Neural cell (in vitro differentiated cells): ENCODE measurements around the gene MOB3B. TPM values are rescaled to one million over a fixed set of nuclear protein-coding genes. Genes with fewer than 3 reads are reported as not detected.

ENCODE experiments used
- H2AFZ ChIP-seq: fragments of 200-600, 300-800 bp; sonication (generic), shearing (Covaris generic); 2 replicates; pipeline ENCODE4 v1.6.0; 2014; ENCODE audit warnings: low read depth, mild to moderate bottlenecking, antibody characterized with exemption, low read length, moderate library complexity
- H3F3A ChIP-seq: fragments of 200-600 bp; shearing (Covaris generic); 2 replicates; pipeline ENCODE4 v1.6.1; 2016; ENCODE audit warnings: mild to moderate bottlenecking, moderate library complexity, mixed read lengths, antibody characterized with exemption, low read length; ENCODE audit not compliant: insufficient read depth, poor library complexity, severe bottlenecking
- H3K27ac ChIP-seq: fragments of 200-600, 300-800 bp; sonication (generic), shearing (Covaris generic); 2 replicates; pipeline ENCODE4 v1.5.1; 2014; ENCODE audit warnings: mild to moderate bottlenecking, low read length, moderate library complexity
- H3K27me3 ChIP-seq: fragments of 300-800, 200-600 bp; sonication (generic), shearing (Covaris generic); 2 replicates; pipeline ENCODE4 v1.6.0; 2014; ENCODE audit warnings: mild to moderate bottlenecking, low read depth, low read length, moderate library complexity; ENCODE audit not compliant: insufficient read depth
- H3K36me3 ChIP-seq: fragments of 300-800, 200-600 bp; sonication (generic), shearing (Covaris generic); 2 replicates; pipeline ENCODE4 v1.5.1; 2014; ENCODE audit warnings: mild to moderate bottlenecking, antibody characterized with exemption, low read length, moderate library complexity; ENCODE audit not compliant: insufficient read depth
- H3K4me2 ChIP-seq: fragments of 300-800, 200-600 bp; sonication (generic), shearing (Covaris generic); 2 replicates; pipeline ENCODE4 v1.6.0; 2014; ENCODE audit warnings: mild to moderate bottlenecking, low read length
- H3K4me3 ChIP-seq: fragments of 300-800, 200-600 bp; sonication (generic), shearing (Covaris generic); 2 replicates; pipeline ENCODE4 v1.5.1; 2014; ENCODE audit warnings: mild to moderate bottlenecking, low read length, moderate library complexity
- H3K79me2 ChIP-seq: fragments of 200-600 bp; shearing (Covaris generic); replicated peaks from 2 replicates; pipeline ENCODE4 v1.6.0; 2014; ENCODE audit warnings: mild to moderate bottlenecking, low read length, moderate library complexity; ENCODE audit not compliant: insufficient read depth
- H3K9ac ChIP-seq: fragments of 300-800, 200-600 bp; sonication (generic), shearing (Covaris generic); 2 replicates; pipeline ENCODE4 v1.6.1; 2016; ENCODE audit warnings: mild to moderate bottlenecking, low read length, mixed read lengths
- H3K9me2 ChIP-seq: fragments of 200-600 bp; shearing (Covaris generic); 2 replicates; pipeline ENCODE4 v1.6.1; 2016; ENCODE audit warnings: mild to moderate bottlenecking, low read length, mixed read lengths; ENCODE audit not compliant: insufficient read depth
- H3K9me3 ChIP-seq: fragments of 200-600, 300-800 bp; sonication (generic), shearing (Covaris generic); 2 replicates; pipeline ENCODE4 v1.6.1; 2016; ENCODE audit warnings: mild to moderate bottlenecking, mixed run types, low read length, moderate library complexity, mixed read lengths
- H4K20me1 ChIP-seq: fragments of 200-600 bp; shearing (Covaris generic); 2 replicates; pipeline ENCODE4 v1.6.1; 2016; ENCODE audit warnings: mild to moderate bottlenecking, mixed run types; ENCODE audit not compliant: insufficient read depth
- CTCF ChIP-seq: fragments of 450-650 bp; IDR thresholded peaks from 2 replicates; pipeline ENCODE4 v1.5.1; 2014; ENCODE audit warnings: antibody characterized with exemption, mild to moderate bottlenecking, moderate library complexity; ENCODE audit not compliant: poor library complexity, severe bottlenecking
- EP300 ChIP-seq: fragments of 450-650 bp; conservative IDR thresholded peaks from 2 replicates; pipeline ENCODE4 v1.6.1; 2014; ENCODE audit warnings: antibody characterized with exemption, mild to moderate bottlenecking, moderate library complexity; ENCODE audit not compliant: poor library complexity, severe bottlenecking
- EZH2 ChIP-seq: fragments of 200-600, 300-800 bp; shearing (Covaris generic), sonication (generic); IDR thresholded peaks from 2 replicates; pipeline ENCODE4 v1.6.1; 2014; ENCODE audit warnings: antibody characterized with exemption, low read length, borderline replicate concordance, mild to moderate bottlenecking; ENCODE audit not compliant: insufficient read depth, poor library complexity, severe bottlenecking
- MXI1 ChIP-seq: fragments of 450-650 bp; conservative IDR thresholded peaks from 2 replicates; pipeline ENCODE4 v1.6.1; 2014; ENCODE audit warnings: antibody characterized with exemption, mild to moderate bottlenecking; ENCODE audit not compliant: poor library complexity, severe bottlenecking
- POLR2AphosphoS5 ChIP-seq: IDR thresholded peaks from 2 replicates; pipeline ENCODE4 v1.6.1; 2012
- RAD21 ChIP-seq: fragments of 450-650 bp; conservative IDR thresholded peaks from 2 replicates; pipeline ENCODE4 v1.6.1; 2014; ENCODE audit warnings: antibody characterized with exemption, mild to moderate bottlenecking, moderate library complexity
- REST ChIP-seq: IDR thresholded peaks from 2 replicates; pipeline ENCODE4 v1.6.1; 2012; ENCODE audit warnings: borderline replicate concordance
- SMC3 ChIP-seq: fragments of 450-650 bp; conservative IDR thresholded peaks from 2 replicates; pipeline ENCODE4 v1.6.1; 2014; ENCODE audit warnings: antibody characterized with exemption, mild to moderate bottlenecking, moderate library complexity; ENCODE audit not compliant: poor library complexity
- TAF1 ChIP-seq: IDR thresholded peaks from 2 replicates; pipeline ENCODE4 v1.6.1; 2012; ENCODE audit warnings: low read depth
- polyA plus RNA-seq: library from polyadenylated mRNA; depleted of rRNA; stranded (reverse); fragments of >200 nt; gene quantifications from 2 replicates; pipeline ENCODE4 v1.2.3, GENCODE V29; 2014

MOB3B gene
- polyA plus RNA-seq, 1 donor from 2014 or later, result 1.8 TPM

- no peaks in the 10 kb centered on the region for H3K36me3 ChIP-seq
- no peaks in the 10 kb centered on the region for H3F3A ChIP-seq
- TF ChIP-seq TAF1, result no peak
- no peak for TF ChIP-seq REST
- no peak for TF ChIP-seq EP300
- TF ChIP-seq POLR2AphosphoS5, result no peak
- TF ChIP-seq EZH2, result no peak
- TF ChIP-seq RAD21, result no peak
- TF ChIP-seq MXI1, result no peak
- TF ChIP-seq SMC3, result no peak
- TF ChIP-seq CTCF, result no peak
- no peaks in the 10 kb centered on the region for H3K79me2 ChIP-seq
- no peaks in the 10 kb centered on the region for H4K20me1 ChIP-seq
- H3K9ac ChIP-seq, result no peak overlapping the region
- no peaks in the 10 kb centered on the region for H3K9me3 ChIP-seq
- no peak overlapping the region for H2AFZ ChIP-seq
- no peaks in the 10 kb centered on the region for H3K9me2 ChIP-seq
- H3K27me3 ChIP-seq, result no peaks in the 10 kb centered on the region
- H3K27ac ChIP-seq, result no peak overlapping the region
- no peak overlapping the region for H3K4me2 ChIP-seq
- no peak overlapping the region for H3K4me3 ChIP-seq
These were observed 191.1 kb downstream of the MOB3B start for GRCh38 chr9:27338527-27338903.

DNA sequence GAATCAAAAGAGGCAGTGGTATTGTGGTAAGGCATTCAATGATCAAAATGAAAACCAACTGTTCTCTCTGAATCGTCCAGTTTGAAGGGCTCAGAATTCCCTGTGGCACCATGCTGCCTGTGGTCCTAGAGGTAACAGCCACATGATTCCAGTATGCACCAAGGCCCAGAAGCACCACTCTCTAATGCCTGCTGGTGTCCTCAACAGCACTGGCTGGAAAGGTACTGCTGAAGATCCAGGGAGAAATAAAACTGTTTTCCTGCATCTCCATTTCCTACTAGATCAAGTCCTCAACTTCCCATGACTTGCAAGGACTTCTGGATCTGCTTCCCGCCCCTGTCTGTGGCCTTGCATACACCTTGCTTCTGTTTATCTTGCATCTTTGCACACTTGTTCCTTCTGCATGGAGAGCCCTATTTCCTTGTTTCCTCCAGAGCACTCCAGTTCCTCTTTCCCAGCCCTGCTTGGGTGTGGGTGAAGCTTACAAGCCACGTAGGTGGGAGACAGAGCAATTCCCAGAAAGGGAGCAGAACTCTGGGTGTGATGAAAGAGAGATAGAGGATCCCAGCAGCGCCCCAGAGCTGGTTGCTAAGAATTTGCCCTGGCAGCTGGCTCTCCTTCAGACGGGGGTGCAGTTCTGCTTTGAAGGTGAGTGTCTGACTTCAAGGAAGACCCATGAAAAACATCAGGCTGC, 191.6 kb downstream of the MOB3B start:
- no peak overlapping the region for H3K9ac ChIP-seq
- no peak overlapping the region for H3K4me2 ChIP-seq

More for the DNA sequence above, 191.6 kb downstream of the MOB3B start:
- no peak overlapping the region for H3K27ac ChIP-seq
- no peaks in the 10 kb centered on the region for H3K9me2 ChIP-seq
- H3K27me3 ChIP-seq, result no peaks in the 10 kb centered on the region
- no peaks in the 10 kb centered on the region for H4K20me1 ChIP-seq
- no peaks in the 10 kb centered on the region for H3K9me3 ChIP-seq
- no peaks in the 10 kb centered on the region for H3F3A ChIP-seq
- H3K4me3 ChIP-seq, result no peak overlapping the region
- no peaks in the 10 kb centered on the region for H3K79me2 ChIP-seq
- TF ChIP-seq REST, result no peak
- H3K36me3 ChIP-seq, result no peaks in the 10 kb centered on the region
- H2AFZ ChIP-seq, result no peak overlapping the region
